HG03108 (cell line): ENCODE data around the gene MLF1.
"Not testable (repeated sequence)": the region's sequence is repeated elsewhere in the genome, so short reads cannot be mapped to it uniquely, and the experiment has no call there.

Experiments
- ATAC-seq: cut with Tn5 transposase; IDR thresholded peaks from one replicate; pipeline ENCODE4 v1.9.1; 2021; ENCODE audit warnings: moderate library complexity; ENCODE audit not compliant: unreplicated experiment

Gene MLF1

GRCh38 chr3:158570999-158571702 is at the start of gene MLF1:
Gene MLF1 (plus strand): TSS chr3:158571194. CDS start chr3:158571301, 107 bp downstream.
- ATAC-seq = peak; percentile 100

- no peak for ATAC-seq
Measured at GRCh38 chr3:158522221-158523136, 48.5 kb upstream of the MLF1 start.

- no peak for ATAC-seq
Measured at GRCh38 chr3:158528076-158528674, 42.8 kb upstream of the MLF1 start.

- ATAC-seq = no peak
Measured at GRCh38 chr3:158531334-158531733, 39.7 kb upstream of the MLF1 start.

- no peak for ATAC-seq
Measured at GRCh38 chr3:158532099-158532734, 38.8 kb upstream of the MLF1 start.

- ATAC-seq = no peak
Measured at GRCh38 chr3:158535918-158536317, 35.1 kb upstream of the MLF1 start.

- ATAC-seq = no peak
Measured at GRCh38 chr3:158539414-158540014, 31.5 kb upstream of the MLF1 start.

- no peak for ATAC-seq
Measured at GRCh38 chr3:158540066-158540465, 30.9 kb upstream of the MLF1 start.

- ATAC-seq = no peak
Measured at GRCh38 chr3:158548691-158549090, 22.3 kb upstream of the MLF1 start.

GRCh38 chr3:158549938-158550337 is 21.1 kb upstream of the MLF1 start:
- ATAC-seq = not testable (repeated sequence)

- ATAC-seq = no peak
Measured at GRCh38 chr3:158552124-158552523, 18.9 kb upstream of the MLF1 start.

GRCh38 chr3:158559504-158559903 is 11.5 kb upstream of the MLF1 start:
- ATAC-seq = no peak

GRCh38 chr3:158560979-158561378 is 10.0 kb upstream of the MLF1 start:
- no peak for ATAC-seq

- no peak for ATAC-seq
Measured at GRCh38 chr3:158562674-158563073, 8.3 kb upstream of the MLF1 start.

- ATAC-seq = no peak
Measured at GRCh38 chr3:158563076-158563475, 7.9 kb upstream of the MLF1 start.

GRCh38 chr3:158565076-158565475 is 5.9 kb upstream of the MLF1 start:
- no peak for ATAC-seq

- no peak for ATAC-seq
Measured at GRCh38 chr3:158568784-158569183, 2.2 kb upstream of the MLF1 start.

GRCh38 chr3:158569794-158570193 is 1.2 kb upstream of the MLF1 start:
- ATAC-seq = no peak

GRCh38 chr3:158571969-158572765 is 1.2 kb downstream of the MLF1 start:
- no peak for ATAC-seq

- no peak for ATAC-seq
Measured at GRCh38 chr3:158572766-158573060, 1.7 kb downstream of the MLF1 start.
